Upper lobe of left lung (tissue), 6 donors: ENCODE measurements around the gene PCDHGA2. TPM values are rescaled to one million over a fixed set of nuclear protein-coding genes. Genes with fewer than 3 reads are reported as not detected.
"Not testable (repeated sequence)": the region's sequence is repeated elsewhere in the genome, so short reads cannot be mapped to it uniquely, and the experiment has no call there.

Experiments used
- ATAC-seq, 2 donors: fragments of 200-7000 bp; cut with Tn5 transposase; one replicate each; pipeline ENCODE4 v1.9.1; 2022; ENCODE audit warnings: mild to moderate bottlenecking in 2 of 2, moderate library complexity in 2 of 2; ENCODE audit not compliant: low FRiP score in 2 of 2
- DNase-seq, 2 donors: peaks; one replicate each; pipeline ENCODE4 v3.0.0-alpha.2; 2019 to 2020
- H3K27ac ChIP-seq, 4 donors: fragments of 200-600 bp; sonication (generic); one replicate each; pipeline ENCODE4 v1.5.1; 2016 to 2019
- H3K27me3 ChIP-seq, 4 donors: fragments of 200-600 bp; sonication (generic); one replicate each; pipeline ENCODE4 v1.5.1; 2017 to 2019
- H3K36me3 ChIP-seq, 4 donors: fragments of 200-600 bp; sonication (generic); one replicate each; pipeline ENCODE4 v1.5.1; 2016 to 2019
- H3K4me1 ChIP-seq, 4 donors: fragments of 200-600 bp; sonication (generic); one replicate each; pipeline ENCODE4 v1.5.1; 2018 to 2019
- H3K4me3 ChIP-seq, 4 donors: fragments of 200-600 bp; sonication (generic); one replicate each; pipeline ENCODE4 v1.5.1; 2017 to 2019; ENCODE audit warnings: mild to moderate bottlenecking in 2 of 4, moderate library complexity in 1 of 4
- H3K9me3 ChIP-seq, 4 donors: fragments of 200-600 bp; sonication (generic); one replicate each; pipeline ENCODE4 v1.5.1; 2018 to 2019
- EP300 ChIP-seq, 4 donors: sonication (generic); formaldehyde crosslinking; IDR thresholded peaks; one replicate each; pipeline ENCODE4 v1.5.1; 2017; ENCODE audit warnings: antibody characterized with exemption in 4 of 4, control low read depth in 2 of 4
- POLR2A ChIP-seq, 4 donors: fragments of 450-650 bp; IDR thresholded peaks; one replicate each; pipeline ENCODE4 v1.5.1; 2016 to 2017; ENCODE audit warnings: antibody characterized with exemption in 4 of 4, mild to moderate bottlenecking in 2 of 4
- POLR2AphosphoS5 ChIP-seq, 2 donors: sonication (generic); formaldehyde crosslinking; IDR thresholded peaks; one replicate each; pipeline ENCODE4 v1.5.1; 2017; ENCODE audit warnings: antibody characterized with exemption in 2 of 2
- WGBS, 2 donors: methylation state at CpG; one replicate each; pipeline ENCODE4 v1.1.5; 2017 to 2018; 5-methylcytosine and 5-hydroxymethylcytosine counted together
- total RNA-seq, 6 donors: library from RNA; depleted of rRNA in 4 of 6; stranded (reverse); fragments of >200 nt in 4 of 6; gene quantifications; one replicate each; pipeline versions ENCODE4 v1.1.0 to v1.2.1, GENCODE V29; 2016 to 2021
- TF ChIP-seq, protein P1 (sequence below), 6 experiments: fragments of 450-650 bp in 4 of 6; fragments of 200-600 bp in 2 of 6; sonication (generic) in 2 of 6; IDR thresholded peaks; one replicate each; pipeline ENCODE4 v1.5.1; 2016 to 2019; ENCODE audit warnings: antibody characterized with exemption in 6 of 6
- donor health status: DM: no; HTN: no; CAD: no; lungs with moderate emphysema.
- donor health status: DM: no; HTN: yes; CAD: no; lungs with severe emphysema.

The PCDHGA2 gene
- total RNA-seq, 6 donors from 2014 or later: 1.6 to 4.3 (median 2.7) TPM

DNA sequence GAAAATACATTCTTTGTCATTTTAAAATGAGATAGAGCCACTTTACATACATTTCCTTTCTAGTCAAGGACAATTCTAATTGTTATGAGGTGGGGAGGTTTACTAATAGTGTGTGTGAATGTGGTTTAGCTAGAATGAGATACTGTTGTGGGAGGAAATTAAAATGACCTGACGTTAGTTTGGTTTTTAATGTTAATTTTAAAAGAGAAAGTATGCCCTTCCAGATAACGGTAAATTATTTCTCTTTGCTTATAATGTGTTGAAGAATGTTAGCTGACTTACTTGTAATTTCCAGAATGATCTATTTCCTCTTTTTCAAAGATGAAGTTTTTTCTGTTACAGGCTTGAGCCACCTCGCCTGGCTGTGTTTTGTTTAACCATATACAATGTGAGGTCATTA, 16.3 kb upstream of the PCDHGA2 start:
- H3K27ac ChIP-seq: no peak overlapping the region
- peaks cover 0 to 26% (median 11%) of the 10 kb centered on the region in 4 donors for H3K36me3 ChIP-seq
- H3K4me3 ChIP-seq: no peak overlapping the region
- WGBS, 2 donors: 88 to 94% methylated on average over 3 of the region's 3 CpGs
- ATAC-seq: no peak
- peaks cover 0 to 9% (median 4%) of the 10 kb centered on the region in 4 donors for H3K4me1 ChIP-seq
- DNase-seq: no peak
- peaks cover 36 to 70% (median 63%) of the 10 kb centered on the region in 4 donors for H3K9me3 ChIP-seq
- no peaks in the 10 kb centered on the region for H3K27me3 ChIP-seq
- TF ChIP-seq, protein P1, sequence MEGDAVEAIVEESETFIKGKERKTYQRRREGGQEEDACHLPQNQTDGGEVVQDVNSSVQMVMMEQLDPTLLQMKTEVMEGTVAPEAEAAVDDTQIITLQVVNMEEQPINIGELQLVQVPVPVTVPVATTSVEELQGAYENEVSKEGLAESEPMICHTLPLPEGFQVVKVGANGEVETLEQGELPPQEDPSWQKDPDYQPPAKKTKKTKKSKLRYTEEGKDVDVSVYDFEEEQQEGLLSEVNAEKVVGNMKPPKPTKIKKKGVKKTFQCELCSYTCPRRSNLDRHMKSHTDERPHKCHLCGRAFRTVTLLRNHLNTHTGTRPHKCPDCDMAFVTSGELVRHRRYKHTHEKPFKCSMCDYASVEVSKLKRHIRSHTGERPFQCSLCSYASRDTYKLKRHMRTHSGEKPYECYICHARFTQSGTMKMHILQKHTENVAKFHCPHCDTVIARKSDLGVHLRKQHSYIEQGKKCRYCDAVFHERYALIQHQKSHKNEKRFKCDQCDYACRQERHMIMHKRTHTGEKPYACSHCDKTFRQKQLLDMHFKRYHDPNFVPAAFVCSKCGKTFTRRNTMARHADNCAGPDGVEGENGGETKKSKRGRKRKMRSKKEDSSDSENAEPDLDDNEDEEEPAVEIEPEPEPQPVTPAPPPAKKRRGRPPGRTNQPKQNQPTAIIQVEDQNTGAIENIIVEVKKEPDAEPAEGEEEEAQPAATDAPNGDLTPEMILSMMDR (IDR thresholded peaks at IDR 0.05): no peak
- TF ChIP-seq POLR2A (IDR thresholded peaks at IDR 0.05) (no peak), EP300 (IDR thresholded peaks at IDR 0.05) (no peak), POLR2AphosphoS5 (IDR thresholded peaks at IDR 0.05) (no peak)

DNA sequence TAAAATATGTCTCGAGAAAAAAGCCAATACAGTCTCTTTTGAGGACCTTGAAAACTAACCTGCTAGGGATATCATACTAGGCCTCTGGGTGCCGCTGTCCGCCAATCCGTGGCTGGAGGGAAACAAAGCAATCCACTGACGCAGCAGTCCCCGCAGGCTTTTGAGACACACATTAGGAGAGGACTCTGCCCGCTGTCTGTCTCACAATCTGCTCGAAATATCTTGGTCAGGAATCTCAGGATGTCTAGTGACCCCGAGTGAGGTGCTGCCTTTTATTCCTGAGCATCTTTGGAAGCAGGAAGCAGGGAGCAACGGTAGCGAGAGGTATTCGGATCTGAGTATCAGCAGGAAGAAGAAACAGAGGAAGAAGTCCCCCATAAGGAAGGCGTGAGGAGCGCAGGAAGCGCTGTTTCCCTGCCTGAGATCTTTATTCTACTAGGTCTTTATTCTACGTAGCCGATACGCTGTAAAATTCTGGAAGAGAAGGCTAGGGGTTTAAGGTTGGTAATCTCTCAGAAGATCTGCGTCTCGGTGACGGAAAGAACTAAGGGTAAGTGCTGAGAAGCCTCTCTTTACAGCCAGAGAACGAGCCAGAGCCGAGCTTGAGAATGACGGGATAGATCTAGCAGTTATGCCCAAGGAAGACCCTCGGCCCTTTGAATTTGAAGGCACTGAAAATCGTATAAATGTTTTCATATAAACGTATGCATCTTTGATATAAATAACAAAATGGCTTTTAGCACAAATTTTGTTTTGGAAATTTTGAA, 12.3 kb upstream of the PCDHGA2 start:
- WGBS, 2 donors: 11 to 19% methylated on average over 27 of the region's 27 CpGs
- H3K4me1 ChIP-seq: peaks cover 0 to 1% (median under 1%) of the 10 kb centered on the region in 4 donors
- peak overlapping the region in 2 of 4 donors; percentile 30 to 49 for H3K27ac ChIP-seq
- peak in 1 of 2 donors; percentile 73 for ATAC-seq
- H3K9me3 ChIP-seq: peaks cover 30 to 58% (median 55%) of the 10 kb centered on the region in 4 donors
- H3K27me3 ChIP-seq: no peaks in the 10 kb centered on the region
- no peaks in the 10 kb centered on the region for H3K36me3 ChIP-seq
- peak overlapping the region in 3 of 4 donors; percentile 19 to 45 (median 31) for H3K4me3 ChIP-seq
- peak in 1 of 2 donors; percentile 48 for DNase-seq
- TF ChIP-seq, protein P1 (IDR thresholded peaks at IDR 0.05): peak in 3 of 6 experiments; percentile 22 to 26 (median 24)
- TF ChIP-seq POLR2AphosphoS5 (IDR thresholded peaks at IDR 0.05): no peak
- peak in 1 of 4 donors; percentile 12 for TF ChIP-seq POLR2A (IDR thresholded peaks at IDR 0.05)
- TF ChIP-seq EP300 (IDR thresholded peaks at IDR 0.05): no peak

DNA sequence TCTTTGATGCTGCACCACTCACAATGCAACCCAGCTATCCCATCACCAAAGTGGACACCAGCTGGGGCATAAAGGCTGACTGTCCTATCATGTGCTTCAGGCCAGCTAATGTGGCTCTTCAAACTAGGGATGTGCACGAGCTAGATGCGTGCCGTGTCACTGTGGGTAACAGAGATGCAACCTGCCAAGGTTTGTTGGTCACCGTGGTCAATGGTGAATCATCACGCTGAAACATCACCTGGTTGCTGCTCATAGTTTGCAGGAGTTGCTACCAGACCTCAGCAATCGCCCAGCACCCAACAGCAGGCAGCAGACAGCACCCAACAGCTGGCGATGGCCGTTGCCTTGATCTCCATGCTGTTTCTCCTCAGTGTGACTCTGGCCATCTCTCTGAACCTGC, 10.3 kb upstream of the PCDHGA2 start:
- Histone ChIP-seq H3K9me3 (peaks cover 42 to 71% (median 61%) of the 10 kb centered on the region in 4 donors), H3K4me1 (no peaks in the 10 kb centered on the region), H3K36me3 (no peaks in the 10 kb centered on the region), H3K27me3 (no peaks in the 10 kb centered on the region), H3K4me3 (no peak overlapping the region), H3K27ac (no peak overlapping the region)
- TF ChIP-seq POLR2A (IDR thresholded peaks at IDR 0.05) (no peak), EP300 (IDR thresholded peaks at IDR 0.05) (no peak), POLR2AphosphoS5 (IDR thresholded peaks at IDR 0.05) (no peak)
- TF ChIP-seq, protein P1 (IDR thresholded peaks at IDR 0.05): no peak
- DNase-seq: no peak
- WGBS, 2 donors: 73 to 81% methylated on average over 2 to 8 of the region's 8 CpGs
- no peak for ATAC-seq

DNA sequence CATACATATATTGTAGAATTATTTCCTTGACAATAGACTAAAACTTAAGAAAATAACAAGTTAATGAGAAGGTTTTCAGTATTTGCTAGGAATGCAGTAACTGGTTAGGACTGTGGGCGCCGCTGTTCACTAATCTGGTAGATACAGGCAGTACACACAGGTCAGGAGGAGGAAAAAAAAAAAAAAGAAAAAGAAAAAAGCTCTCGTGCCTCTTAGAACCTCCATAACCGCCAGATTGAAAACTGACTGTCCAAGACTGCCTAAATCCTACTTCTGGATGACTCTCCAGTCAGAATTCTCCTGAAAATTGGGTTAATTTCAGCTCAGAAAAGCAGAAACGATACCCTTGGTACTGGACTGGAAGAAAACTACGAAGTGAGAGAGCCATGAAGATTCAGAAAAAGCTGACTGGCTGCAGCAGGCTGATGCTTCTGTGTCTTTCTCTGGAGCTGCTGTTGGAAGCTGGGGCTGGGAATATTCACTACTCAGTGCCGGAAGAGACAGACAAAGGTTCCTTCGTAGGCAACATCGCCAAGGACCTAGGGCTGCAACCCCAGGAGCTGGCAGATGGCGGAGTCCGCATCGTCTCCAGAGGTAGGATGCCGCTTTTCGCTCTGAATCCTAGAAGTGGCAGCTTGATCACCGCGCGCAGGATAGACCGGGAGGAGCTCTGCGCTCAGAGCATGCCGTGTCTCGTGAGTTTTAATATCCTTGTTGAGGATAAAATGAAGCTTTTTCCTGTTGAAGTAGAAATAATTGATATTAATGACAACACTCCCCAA, 8.1 kb upstream of the PCDHGA2 start, which contains the start of gene PCDHGA1:
TSS of gene PCDHGA1 (plus strand) at position 216 of the 782 bp plus-strand sequence.
- DNase-seq (no peak), ATAC-seq (no peak)
- WGBS, 2 donors: 25 to 29% methylated on average over 21 of the region's 21 CpGs
- TF ChIP-seq POLR2AphosphoS5 (IDR thresholded peaks at IDR 0.05): no peak
- TF ChIP-seq POLR2A (IDR thresholded peaks at IDR 0.05): no peak
- TF ChIP-seq, protein P1 (IDR thresholded peaks at IDR 0.05): no peak
- TF ChIP-seq EP300 (IDR thresholded peaks at IDR 0.05): no peak
- Histone ChIP-seq H3K27me3 (no peaks in the 10 kb centered on the region), H3K4me3 (no peak within 1 kb of the TSS), H3K27ac (no peak within 1 kb of the TSS), H3K4me1 (no peaks in the 10 kb centered on the region), H3K9me3 (peaks cover 48 to 85% (median 64%) of the 10 kb centered on the region in 4 donors), H3K36me3 (no peaks in the 10 kb centered on the region)

DNA sequence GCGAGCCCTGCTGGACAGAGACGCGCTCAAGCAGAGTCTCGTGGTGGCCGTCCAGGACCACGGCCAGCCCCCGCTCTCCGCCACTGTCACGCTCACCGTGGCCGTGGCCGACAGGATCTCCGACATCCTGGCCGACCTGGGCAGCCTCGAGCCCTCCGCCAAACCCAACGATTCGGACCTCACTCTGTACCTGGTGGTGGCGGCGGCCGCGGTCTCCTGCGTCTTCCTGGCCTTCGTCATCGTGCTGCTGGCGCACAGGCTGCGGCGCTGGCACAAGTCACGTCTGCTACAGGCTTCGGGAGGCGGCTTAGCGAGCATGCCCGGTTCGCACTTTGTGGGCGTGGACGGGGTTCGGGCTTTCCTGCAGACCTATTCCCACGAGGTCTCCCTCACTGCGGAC, 6.0 kb upstream of the PCDHGA2 start:
- 33 to 43% methylated on average over 14 to 21 of the region's 39 CpGs for WGBS, 2 donors
- peaks cover 54 to 70% (median 55%) of the 10 kb centered on the region in 4 donors for H3K9me3 ChIP-seq
- peak in 1 of 2 donors; percentile 81 for DNase-seq
- not testable (repeated sequence) for H3K4me3 ChIP-seq, H3K27ac ChIP-seq, ATAC-seq, H3K4me1 ChIP-seq, H3K27me3 ChIP-seq, H3K36me3 ChIP-seq

DNA sequence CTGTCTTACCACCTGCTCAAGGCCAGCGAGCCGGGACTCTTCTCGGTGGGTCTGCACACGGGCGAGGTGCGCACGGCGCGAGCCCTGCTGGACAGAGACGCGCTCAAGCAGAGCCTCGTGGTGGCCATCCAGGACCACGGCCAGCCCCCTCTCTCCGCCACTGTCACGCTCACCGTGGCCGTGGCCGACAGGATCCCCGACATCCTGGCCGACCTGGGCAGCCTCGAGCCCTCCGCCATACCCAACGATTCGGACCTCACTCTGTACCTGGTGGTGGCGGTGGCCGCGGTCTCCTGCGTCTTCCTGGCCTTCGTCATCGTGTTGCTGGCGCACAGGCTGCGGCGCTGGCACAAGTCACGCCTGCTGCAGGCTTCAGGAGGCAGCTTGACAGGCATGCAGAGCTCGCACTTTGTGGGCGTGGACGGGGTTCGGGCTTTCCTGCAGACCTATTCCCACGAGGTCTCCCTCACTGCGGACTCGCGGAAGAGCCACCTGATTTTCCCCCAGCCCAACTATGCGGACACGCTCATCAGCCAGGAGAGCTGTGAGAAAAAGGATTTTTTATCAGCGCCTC, 2.3 kb downstream of the PCDHGA2 start:
- H3K9me3 ChIP-seq: peaks cover 34 to 78% (median 60%) of the 10 kb centered on the region in 4 donors
- H3K4me3 ChIP-seq, H3K27ac ChIP-seq, H3K27me3 ChIP-seq, H3K4me1 ChIP-seq, ATAC-seq, H3K36me3 ChIP-seq: not testable (repeated sequence)
- WGBS, 2 donors: 39 to 80% methylated on average over 7 to 22 of the region's 45 CpGs
- peak in 1 of 2 donors; percentile 72 for DNase-seq
